Gastroesophageal sphincter (tissue), 3 donors: ENCODE measurements around the gene JPH4.
"Not testable (repeated sequence)": the region's sequence is repeated elsewhere in the genome, so short reads cannot be mapped to it uniquely, and the experiment has no call there.

ENCODE experiments used
- CTCF ChIP-seq, 4 experiments: fragments of 200-600 bp in 2 of 4; fragments of 450-650 bp in 2 of 4; sonication (generic) in 1 of 4; IDR thresholded peaks; one replicate each; pipeline ENCODE4 v1.5.1; 2017 to 2019; ENCODE audit warnings: antibody characterized with exemption in 4 of 4, mild to moderate bottlenecking in 2 of 4, moderate library complexity in 2 of 4
- EP300 ChIP-seq: sonication (generic); formaldehyde crosslinking; IDR thresholded peaks from one replicate; pipeline ENCODE4 v1.6.1; 2017; ENCODE audit warnings: antibody characterized with exemption, mild to moderate bottlenecking
- POLR2A ChIP-seq, 2 donors: fragments of 450-650 bp; IDR thresholded peaks; one replicate each; pipeline ENCODE4 v1.6.1; 2017; ENCODE audit warnings: antibody characterized with exemption in 2 of 2, mild to moderate bottlenecking in 2 of 2, moderate library complexity in 1 of 2
- POLR2AphosphoS5 ChIP-seq: sonication (generic); formaldehyde crosslinking; IDR thresholded peaks from one replicate; pipeline ENCODE4 v1.6.1; 2017; ENCODE audit warnings: antibody characterized with exemption

GRCh38 chr14:23536906-23537305, 41.7 kb downstream of the JPH4 start:
- TF ChIP-seq CTCF (IDR thresholded peaks at IDR 0.05); POLR2AphosphoS5; EP300; POLR2A (IDR thresholded peaks at IDR 0.05): not testable (repeated sequence)
